ENCODE measurements around the gene MON1A.
"Not testable (repeated sequence)": the region's sequence is repeated elsewhere in the genome, so short reads cannot be mapped to it uniquely, and the experiment has no call there.

The MON1A gene

DNA sequence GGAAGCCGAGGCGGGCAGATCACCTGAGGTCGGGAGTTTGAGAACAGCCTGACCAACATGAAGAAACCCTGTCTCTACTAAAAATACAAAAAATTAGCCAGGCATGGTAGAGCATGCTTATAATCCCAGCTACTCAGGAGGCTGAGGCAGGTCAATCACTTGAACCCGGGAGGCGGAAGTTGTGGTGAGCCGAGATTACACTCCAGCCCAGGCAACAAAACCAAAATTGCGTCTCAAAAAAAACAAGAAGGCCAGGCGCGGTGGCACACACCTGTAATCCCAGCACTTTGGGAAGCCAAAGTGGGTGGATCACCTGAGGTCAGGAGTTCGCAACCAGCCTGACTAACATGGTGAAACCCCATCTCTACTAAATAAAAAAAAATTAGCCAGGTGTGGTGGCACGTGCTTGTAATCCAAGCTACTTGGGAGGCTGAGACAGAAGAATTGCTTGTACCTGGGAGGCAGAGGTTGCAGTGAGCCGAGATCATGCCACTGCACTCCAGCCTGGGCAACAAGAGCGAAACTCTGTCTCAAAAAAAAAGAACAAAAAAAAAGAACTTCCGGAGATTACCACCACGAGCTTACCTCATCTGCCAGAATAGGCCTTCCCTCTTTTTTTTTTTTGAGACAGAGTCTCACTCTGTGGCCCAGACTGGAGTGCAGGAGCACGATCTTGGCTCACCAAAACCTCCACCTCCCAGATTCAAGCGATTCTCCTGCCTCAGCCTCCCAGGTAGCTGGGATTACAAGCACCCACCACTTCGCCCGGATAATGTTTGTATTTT, 11.6 kb downstream of the MON1A start:
- not testable (repeated sequence) for DNase-seq

- DNase-seq: no peak
Observed at GRCh38 chr3:49916686-49917085, 12.9 kb downstream of the MON1A start.

DNA sequence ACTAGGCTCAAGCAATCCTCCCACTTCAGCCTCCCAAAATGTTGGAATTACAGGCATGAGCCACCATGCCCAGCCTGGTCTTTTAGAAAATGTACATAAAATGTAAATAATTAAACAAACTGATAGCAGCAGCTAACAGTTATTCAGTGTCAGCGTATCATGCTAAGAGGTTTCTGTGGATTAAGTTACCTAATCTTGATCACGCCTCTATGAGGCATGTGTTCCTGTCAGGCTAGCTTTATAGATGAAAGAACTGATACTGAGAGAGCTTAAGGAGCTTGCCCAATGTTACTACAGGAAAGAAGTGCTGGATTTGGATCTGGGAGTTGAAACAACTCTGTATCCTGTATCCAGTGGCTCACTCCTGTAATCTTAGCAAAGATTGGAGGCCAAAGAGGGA, 14.7 kb downstream of the MON1A start:
- DNase-seq: no peak

GRCh38 chr3:49912881-49913281, 16.7 kb downstream of the MON1A start:
- no peak for DNase-seq

DNA sequence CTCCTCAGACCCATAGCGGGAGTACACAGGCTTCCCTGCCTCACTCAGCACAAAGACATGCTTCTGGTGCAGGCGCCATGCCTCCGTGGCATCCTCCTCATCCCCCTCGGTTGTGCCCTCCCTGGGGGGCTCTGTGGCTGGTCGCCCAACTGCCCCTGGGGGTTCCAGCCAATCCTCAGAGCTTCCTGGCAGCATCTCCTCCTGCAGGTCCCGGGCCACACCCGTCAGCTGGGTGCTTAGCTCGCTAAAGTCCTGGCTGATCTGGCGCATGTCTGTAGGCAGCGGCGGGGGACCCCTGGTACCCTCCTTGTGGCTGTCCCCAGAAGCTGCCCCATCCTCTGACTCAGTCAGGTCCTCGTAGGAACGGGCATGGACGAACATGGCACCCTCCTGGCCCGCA, 18.0 kb downstream of the MON1A start:
- no peak for DNase-seq

GRCh38 chr3:49911124-49911420, 18.5 kb downstream of the MON1A start:
- DNase-seq: no peak

DNA sequence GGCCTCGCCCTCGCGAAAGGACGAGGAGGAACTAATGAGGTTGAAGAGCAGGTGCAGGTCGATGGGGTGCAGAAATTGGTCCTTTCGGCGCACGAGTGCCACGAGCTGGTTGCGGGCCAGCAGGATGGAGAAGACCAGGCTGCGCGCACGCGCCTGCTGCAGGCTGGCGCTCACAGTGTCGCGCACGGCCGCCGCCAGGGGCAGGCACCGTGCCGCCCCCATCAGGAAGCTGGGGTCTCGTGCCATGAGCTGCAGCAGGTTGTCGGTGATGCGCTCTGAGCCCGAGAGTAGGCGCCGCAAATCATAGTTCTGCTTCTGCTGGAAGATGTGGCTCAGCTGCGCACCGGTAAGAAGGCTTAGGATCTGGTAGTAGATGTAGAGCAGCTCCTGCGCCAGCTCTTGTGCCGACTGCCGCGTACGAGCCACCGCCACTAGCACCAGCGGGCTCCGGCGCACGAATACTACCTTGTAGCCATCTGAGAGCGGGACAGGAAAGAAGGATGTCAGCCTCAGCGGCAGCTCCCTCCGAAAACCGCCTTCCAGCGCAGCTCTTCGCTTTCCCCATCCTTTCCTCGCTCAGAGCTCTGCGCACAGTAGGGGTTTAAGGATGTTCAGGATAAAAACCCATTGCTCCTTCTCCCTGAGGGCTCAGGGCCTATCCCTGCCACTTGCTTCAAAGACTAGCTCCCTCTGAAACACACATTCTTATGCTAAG, 19.0 kb downstream of the MON1A start:
- no peak for DNase-seq

DNA sequence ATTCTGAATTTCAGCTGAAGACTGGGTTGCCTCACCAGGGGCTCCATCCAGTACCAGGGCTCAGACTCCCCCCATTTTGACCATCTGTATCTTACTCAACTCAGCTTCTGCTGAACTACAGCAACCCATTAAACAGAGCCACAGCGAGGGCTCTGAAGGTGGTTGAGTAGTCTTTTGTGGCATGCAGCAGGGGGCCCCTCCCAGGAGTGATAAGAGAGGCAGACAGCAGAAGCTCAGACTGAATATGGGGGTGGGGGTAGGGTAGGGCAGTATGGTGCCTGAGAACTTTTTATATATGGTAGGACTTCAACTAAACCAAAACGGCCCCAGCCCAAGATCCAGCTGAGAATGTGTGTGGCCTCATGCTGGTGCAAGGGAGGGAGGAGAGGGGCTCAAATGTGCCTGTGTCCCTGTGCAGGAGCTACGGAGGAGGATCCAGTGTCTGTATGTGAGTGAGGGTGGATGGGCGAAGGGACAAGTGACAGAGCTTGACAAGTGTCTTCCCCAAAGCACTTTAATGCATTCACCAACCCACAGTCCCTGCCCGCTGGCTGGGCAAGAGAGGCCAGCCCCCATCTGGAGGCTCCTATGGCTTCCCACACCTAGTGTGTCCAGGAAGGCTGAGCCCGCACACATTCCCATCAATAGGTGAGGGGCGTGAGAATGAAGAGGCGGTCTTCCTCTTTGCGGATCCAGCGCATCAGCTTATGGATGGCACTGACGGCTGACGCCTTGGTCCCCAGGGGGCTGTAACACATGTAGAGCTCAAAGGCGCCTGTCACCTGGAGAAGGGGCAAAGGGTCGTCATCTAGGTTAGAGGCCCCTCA, 21.0 kb downstream of the MON1A start:
- DNase-seq: no peak

GRCh38 chr3:49906073-49906743, 23.4 kb downstream of the MON1A start:
- DNase-seq: peak; percentile 52 to 53

DNA sequence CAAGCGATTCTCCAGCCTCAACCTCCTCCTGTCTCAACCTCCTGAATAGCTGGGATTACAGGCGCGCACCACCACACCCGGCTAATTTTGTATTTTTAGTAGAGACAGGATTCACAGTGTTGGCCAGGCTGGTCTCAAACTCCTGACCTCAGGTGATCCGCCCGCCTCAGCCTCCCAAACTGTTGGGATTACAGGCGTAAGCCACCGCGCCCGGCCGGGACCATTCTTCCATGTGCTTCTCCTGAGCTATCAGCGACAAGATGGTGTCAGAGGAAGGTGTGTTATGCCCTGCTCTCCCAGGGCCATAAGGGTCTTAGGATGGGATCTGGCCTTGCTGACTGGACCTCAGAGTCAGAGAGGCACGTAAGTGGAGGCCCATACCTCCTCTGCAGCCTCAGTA, 25.2 kb downstream of the MON1A start:
- DNase-seq: not testable (repeated sequence)

- peak; percentile 83 to 85 for DNase-seq
Observed at GRCh38 chr3:49903451-49904424, 25.9 kb downstream of the MON1A start, which contains the start of gene MST1R. Gene MST1R, minus strand, starts transcription at chr3:49903873. Its CDS starts 264 bp downstream, at chr3:49903609.

DNA sequence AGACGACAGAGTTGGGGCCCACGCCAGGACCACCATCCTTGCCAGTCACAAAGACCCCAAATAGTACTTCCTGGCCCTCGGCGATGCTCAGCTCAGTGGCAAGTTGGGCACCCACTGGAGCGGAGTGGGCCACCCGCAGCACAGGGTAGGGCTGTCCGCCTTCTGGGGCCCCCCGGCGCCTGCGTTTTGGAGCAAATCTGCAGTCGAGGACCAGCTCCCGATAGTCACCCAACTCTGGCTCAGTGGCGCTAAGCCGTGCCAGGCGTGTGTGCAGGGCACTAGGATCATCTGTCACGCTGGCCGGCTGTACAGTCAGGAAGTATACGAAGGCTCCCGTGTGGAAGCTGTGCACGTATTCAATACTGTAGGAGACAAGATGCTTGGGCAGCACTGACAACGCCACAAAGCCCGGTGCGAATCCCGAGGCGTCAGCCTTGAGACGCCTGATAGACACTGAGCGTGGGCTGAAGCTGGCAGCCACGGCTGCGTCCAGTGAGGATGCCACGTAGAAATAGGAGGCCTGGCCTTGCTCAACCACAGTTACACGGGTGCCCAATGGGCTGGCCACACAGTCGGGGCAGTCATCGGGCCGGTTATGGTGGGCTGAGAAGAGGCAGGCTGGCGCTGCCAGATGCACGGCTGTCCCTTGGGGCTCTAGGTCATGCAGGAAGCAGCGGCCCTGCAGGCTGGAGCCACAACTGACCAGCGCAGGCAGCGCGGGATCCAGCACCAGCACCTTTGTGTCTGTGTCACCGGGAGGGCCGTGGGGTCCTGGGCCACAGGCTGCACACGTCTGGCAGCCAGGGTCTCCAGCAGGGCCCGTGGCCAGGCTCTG, 26.9 kb downstream of the MON1A start:
- no peak for DNase-seq

DNA sequence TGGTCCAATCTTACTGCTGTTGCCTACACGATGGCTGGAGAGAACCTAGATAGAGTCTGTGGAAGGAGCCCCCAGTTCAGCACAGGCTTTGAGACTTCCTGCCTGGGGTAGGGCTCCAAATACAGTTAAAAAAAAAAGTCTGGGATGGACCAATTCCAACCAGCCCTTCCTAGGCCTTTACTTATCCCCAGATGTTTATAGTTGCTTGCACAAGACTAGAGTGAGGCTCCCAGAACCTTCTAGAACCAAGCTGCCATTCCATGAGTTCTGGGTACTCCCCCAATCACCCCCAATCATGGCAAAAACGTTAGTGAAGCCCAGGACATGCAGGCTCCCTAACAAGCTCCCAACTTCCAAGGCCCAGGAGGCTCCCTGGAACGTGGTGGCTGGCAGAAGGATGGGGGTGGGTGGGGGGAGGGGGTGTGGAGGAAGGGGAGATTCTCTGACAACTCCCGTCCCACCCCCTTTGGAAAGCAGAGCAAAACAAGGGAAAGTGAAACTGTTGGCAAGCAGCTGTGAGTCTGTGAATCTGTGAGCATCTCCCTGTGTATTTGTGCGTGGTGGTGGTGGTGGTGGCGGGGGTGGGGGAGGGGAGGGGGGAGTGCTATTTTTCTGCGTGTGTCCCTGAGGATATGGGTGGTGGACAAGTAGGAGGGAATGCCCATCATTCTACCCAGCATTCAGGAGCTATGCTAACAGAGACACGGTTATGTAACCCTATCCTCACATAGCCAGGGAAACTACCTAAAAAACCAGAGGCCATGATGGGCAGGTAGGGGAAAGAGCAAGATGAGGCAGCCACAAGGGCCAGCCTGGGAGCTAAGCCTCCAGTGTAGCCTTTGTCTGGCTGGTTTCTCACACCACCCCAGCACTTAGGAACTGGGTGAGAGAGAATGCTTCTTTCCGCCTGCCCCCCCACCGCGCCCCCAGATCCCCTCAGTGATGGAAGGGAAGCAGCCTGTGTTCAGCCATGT, 28.0 kb downstream of the MON1A start:
- DNase-seq: no peak

GRCh38 chr3:49900491-49901153, 29.0 kb downstream of the MON1A start:
- no peak for DNase-seq

- no peak for DNase-seq
Observed at GRCh38 chr3:49899815-49900214, 29.8 kb downstream of the MON1A start.

DNA sequence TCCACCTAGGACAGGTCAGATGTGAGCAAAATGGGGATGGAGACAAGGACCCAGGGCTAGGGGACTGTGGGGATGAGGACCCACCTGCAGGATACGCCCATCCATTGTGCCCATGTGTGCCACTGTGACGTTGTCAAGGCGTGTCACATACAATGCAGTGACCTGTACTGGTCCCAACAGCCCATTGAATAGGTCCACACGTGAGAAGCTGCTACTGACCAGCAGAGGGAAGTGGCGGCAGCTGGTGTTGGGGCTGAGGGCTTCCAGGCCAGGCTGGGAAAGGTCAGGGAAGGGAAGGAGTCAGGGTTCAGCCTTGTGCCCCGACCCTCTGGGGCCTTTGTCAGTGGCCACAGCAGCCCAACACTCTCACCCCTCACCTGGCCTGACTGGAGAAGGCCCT, 30.6 kb downstream of the MON1A start:
- DNase-seq: no peak

GRCh38 chr3:49896345-49896744, 33.3 kb downstream of the MON1A start:
- no peak for DNase-seq

- no peak for DNase-seq
Observed at GRCh38 chr3:49895791-49896190, 33.8 kb downstream of the MON1A start.

DNA sequence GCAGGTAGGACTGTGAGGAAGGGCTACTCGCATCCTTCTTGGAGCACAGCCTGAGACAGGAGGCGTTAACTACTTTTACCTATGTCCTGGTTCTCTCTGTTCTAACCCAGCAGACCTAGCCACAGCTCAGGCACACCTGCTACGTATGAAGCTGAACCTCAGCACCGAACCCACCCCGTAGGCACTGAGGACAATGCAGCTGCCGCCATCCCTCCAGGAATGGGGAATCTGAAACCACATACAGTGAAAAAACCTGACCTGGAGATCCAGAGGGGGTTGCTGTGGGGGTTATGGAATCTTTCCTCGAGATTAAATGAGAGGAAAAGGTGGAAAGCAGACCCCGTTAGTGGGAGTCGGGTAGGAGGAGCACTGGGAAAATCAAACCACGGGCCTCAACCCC, 40.3 kb downstream of the MON1A start:
- DNase-seq: no peak
